ENCODE measurements around the gene GDA. TPM values are rescaled to one million over a fixed set of nuclear protein-coding genes. Genes with fewer than 3 reads are reported as not detected.

Gene GDA
- total RNA-seq, 2 donors from 2014 or later = 2.5 to 6.9 TPM

DNA sequence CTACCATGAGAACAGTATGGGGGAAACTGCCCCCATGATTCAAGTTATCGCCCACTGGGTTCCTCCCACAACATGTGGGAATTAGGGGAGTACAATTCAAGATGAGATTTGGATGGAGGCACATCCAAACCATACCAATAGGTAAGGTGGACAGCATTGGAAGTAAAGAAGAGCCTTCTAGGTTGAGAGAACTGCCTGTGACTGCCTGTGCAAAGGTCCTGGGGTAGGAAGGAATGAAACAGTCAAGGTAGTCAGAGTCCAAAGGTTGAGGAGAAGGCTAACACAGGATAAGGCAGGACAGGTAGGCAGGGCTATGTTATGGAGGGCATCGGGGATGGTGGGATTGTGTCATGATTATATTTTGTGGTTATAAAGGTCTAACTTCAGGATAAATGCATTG is 6.1 kb downstream of the GDA start:
- H3K27ac Mint-ChIP-seq = no peak overlapping the region
- Histone ChIP-seq H3K9ac (ENCODE audit: extremely low read depth, low read length, poor library complexity, severe bottlenecking) (no peak overlapping the region), H3K36me3 (ENCODE audit: control insufficient read depth, insufficient read depth, low read length) (no peaks in the 10 kb centered on the region), H3K4me1 (ENCODE audit: control insufficient read depth, insufficient read depth, low read length) (no peaks in the 10 kb centered on the region), H3K27ac (ENCODE audit: low read depth, low read length) (no peak overlapping the region), H3K4me3 (ENCODE audit: low read length) (no peak overlapping the region), H3K27me3 (ENCODE audit: control insufficient read depth, insufficient read depth, low read length, poor library complexity, severe bottlenecking) (peaks cover 12% of the 10 kb centered on the region), H3K9me3 (ENCODE audit: control insufficient read depth, low read length) (no peaks in the 10 kb centered on the region)
- peaks cover 3% of the 10 kb centered on the region for H3K27me3 Mint-ChIP-seq (ENCODE audit: insufficient read depth)
- no peak overlapping the region for H3K4me3 Mint-ChIP-seq
- no peaks in the 10 kb centered on the region for H3K4me1 Mint-ChIP-seq
- 97 to 100% methylated on average over 1 to 2 of the region's 2 CpGs for WGBS, 2 experiments (ENCODE audit: insufficient coverage in 1 of 2, insufficient read length in 1 of 2)
- TF ChIP-seq, protein P1, sequence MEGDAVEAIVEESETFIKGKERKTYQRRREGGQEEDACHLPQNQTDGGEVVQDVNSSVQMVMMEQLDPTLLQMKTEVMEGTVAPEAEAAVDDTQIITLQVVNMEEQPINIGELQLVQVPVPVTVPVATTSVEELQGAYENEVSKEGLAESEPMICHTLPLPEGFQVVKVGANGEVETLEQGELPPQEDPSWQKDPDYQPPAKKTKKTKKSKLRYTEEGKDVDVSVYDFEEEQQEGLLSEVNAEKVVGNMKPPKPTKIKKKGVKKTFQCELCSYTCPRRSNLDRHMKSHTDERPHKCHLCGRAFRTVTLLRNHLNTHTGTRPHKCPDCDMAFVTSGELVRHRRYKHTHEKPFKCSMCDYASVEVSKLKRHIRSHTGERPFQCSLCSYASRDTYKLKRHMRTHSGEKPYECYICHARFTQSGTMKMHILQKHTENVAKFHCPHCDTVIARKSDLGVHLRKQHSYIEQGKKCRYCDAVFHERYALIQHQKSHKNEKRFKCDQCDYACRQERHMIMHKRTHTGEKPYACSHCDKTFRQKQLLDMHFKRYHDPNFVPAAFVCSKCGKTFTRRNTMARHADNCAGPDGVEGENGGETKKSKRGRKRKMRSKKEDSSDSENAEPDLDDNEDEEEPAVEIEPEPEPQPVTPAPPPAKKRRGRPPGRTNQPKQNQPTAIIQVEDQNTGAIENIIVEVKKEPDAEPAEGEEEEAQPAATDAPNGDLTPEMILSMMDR (conservative IDR thresholded peaks at IDR 0.05) = no peak
- DNase-seq = no peak
- H3K9me3 Mint-ChIP-seq = peaks cover 1% of the 10 kb centered on the region
- peaks cover 6% of the 10 kb centered on the region for H3K36me3 Mint-ChIP-seq (ENCODE audit: low read depth)

DNA sequence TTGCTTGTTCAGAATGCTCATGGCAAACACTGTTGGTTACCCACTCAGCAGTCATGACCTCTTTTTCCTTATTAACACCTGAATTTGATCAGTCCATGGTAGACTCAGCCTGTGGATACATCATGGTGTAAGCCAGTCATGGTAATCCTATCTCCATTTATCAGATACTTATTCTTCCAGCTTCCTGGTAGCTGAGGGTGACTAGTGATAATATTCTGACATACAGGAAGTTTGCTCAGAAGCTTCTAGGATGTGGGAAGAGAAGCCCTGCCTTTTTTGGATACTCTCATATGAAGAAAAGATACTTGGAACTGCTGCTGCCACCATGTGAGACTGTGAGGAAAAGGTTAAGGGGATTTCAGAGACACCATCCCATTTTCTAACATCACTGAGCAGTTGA is 7.3 kb downstream of the GDA start:
- H3K9me3 Mint-ChIP-seq = peaks cover 2% of the 10 kb centered on the region
- Histone ChIP-seq H3K4me3 (ENCODE audit: low read length) (no peak overlapping the region), H3K27me3 (ENCODE audit: control insufficient read depth, insufficient read depth, low read length, poor library complexity, severe bottlenecking) (no peaks in the 10 kb centered on the region), H3K9ac (ENCODE audit: extremely low read depth, low read length, poor library complexity, severe bottlenecking) (no peak overlapping the region), H3K9me3 (ENCODE audit: control insufficient read depth, low read length) (no peaks in the 10 kb centered on the region), H3K27ac (ENCODE audit: low read depth, low read length) (no peak overlapping the region), H3K36me3 (ENCODE audit: control insufficient read depth, insufficient read depth, low read length) (no peaks in the 10 kb centered on the region), H3K4me1 (ENCODE audit: control insufficient read depth, insufficient read depth, low read length) (no peaks in the 10 kb centered on the region)
- H3K4me1 Mint-ChIP-seq = no peaks in the 10 kb centered on the region
- H3K36me3 Mint-ChIP-seq (ENCODE audit: low read depth) = peaks cover 7% of the 10 kb centered on the region
- no peak overlapping the region for H3K27ac Mint-ChIP-seq
- H3K4me3 Mint-ChIP-seq = no peak overlapping the region
- H3K27me3 Mint-ChIP-seq (ENCODE audit: insufficient read depth) = no peaks in the 10 kb centered on the region
- TF ChIP-seq, protein P1 (conservative IDR thresholded peaks at IDR 0.05) = no peak
- DNase-seq = no peak

DNA sequence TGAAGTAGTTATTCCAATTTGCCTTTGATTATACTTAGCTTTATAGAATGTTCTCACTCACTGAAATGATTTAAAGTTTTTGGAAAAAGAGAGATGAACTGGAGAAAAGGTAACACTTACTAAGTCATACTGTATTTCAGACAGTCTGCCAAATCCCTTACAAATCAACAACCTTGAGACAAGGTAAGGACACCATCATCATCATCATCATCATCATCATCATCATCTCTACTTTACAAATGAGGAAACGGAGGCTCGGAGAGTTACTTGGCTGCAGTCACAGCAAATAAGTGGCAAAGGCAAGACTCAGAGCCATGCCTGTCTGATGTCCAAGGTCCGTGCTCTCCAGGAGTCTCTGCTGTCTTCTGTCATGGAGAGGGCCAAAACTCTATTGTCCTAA is 9.4 kb downstream of the GDA start:
- Histone ChIP-seq H3K4me3 (ENCODE audit: low read length) (no peak overlapping the region), H3K36me3 (ENCODE audit: control insufficient read depth, insufficient read depth, low read length) (no peaks in the 10 kb centered on the region), H3K9ac (ENCODE audit: extremely low read depth, low read length, poor library complexity, severe bottlenecking) (no peak overlapping the region), H3K4me1 (ENCODE audit: control insufficient read depth, insufficient read depth, low read length) (no peaks in the 10 kb centered on the region), H3K27ac (ENCODE audit: low read depth, low read length) (no peak overlapping the region), H3K27me3 (ENCODE audit: control insufficient read depth, insufficient read depth, low read length, poor library complexity, severe bottlenecking) (no peaks in the 10 kb centered on the region), H3K9me3 (ENCODE audit: control insufficient read depth, low read length) (no peaks in the 10 kb centered on the region)
- no peak for DNase-seq
- no peak overlapping the region for H3K27ac Mint-ChIP-seq
- H3K4me1 Mint-ChIP-seq = no peaks in the 10 kb centered on the region
- H3K27me3 Mint-ChIP-seq (ENCODE audit: insufficient read depth) = no peaks in the 10 kb centered on the region
- peaks cover 2% of the 10 kb centered on the region for H3K9me3 Mint-ChIP-seq
- TF ChIP-seq, protein P1 (conservative IDR thresholded peaks at IDR 0.05) = no peak
- 90 to 93% methylated on average over 3 of the region's 3 CpGs for WGBS, 2 experiments (ENCODE audit: insufficient coverage in 1 of 2, insufficient read length in 1 of 2)
- no peak overlapping the region for H3K4me3 Mint-ChIP-seq
- H3K36me3 Mint-ChIP-seq (ENCODE audit: low read depth) = peaks cover 7% of the 10 kb centered on the region

All from endodermal cell (in vitro differentiated cells).